BJ (cell line): ENCODE results near the gene PEX14. TPM values are rescaled to one million over a fixed set of nuclear protein-coding genes. Genes with fewer than 3 reads are reported as not detected.

ENCODE experiments used
- CTCF ChIA-PET: fragments of 350-600 bp; formaldehyde crosslinking; extraction: SDS; loops from one replicate; lab custom pipeline; 2021; ENCODE audit warnings: antibody characterized with exemption, inconsistent platforms; lab: Yijun Ruan, JAX
- POLR2A ChIA-PET: fragments of 300-600 bp; sonication (Branson Sonifier 250); formaldehyde crosslinking; extraction: SDS; loops from one replicate; lab custom pipeline; 2021; ENCODE audit warnings: antibody characterized with exemption; lab: Charles Lee
- DNase-seq: peaks from one replicate; pipeline ENCODE4 v3.0.0-alpha.2; 2011; ENCODE audit warnings: low read depth
- H3K27me3 ChIP-seq: 2 replicates; pipeline ENCODE4 v1.6.0; 2011; ENCODE audit warnings: low read length; ENCODE audit not compliant: control insufficient read depth, insufficient read depth
- H3K36me3 ChIP-seq: 2 replicates; pipeline ENCODE4 v1.5.1; 2011; ENCODE audit warnings: low read length; ENCODE audit not compliant: control insufficient read depth, insufficient read depth
- H3K4me3 ChIP-seq: 2 replicates; pipeline ENCODE4 v1.5.1; 2011; ENCODE audit warnings: low read depth, mild to moderate bottlenecking, control low read depth, low read length
- CTCF ChIP-seq: IDR thresholded peaks from 2 replicates; pipeline ENCODE4 v1.5.1; 2011; ENCODE audit warnings: low read depth, mild to moderate bottlenecking, control low read depth, inconsistent platforms, low read length, moderate library complexity; ENCODE audit not compliant: insufficient read depth
- polyA plus RNA-seq: library from polyadenylated mRNA; depleted of rRNA; stranded (reverse); fragments of >200 nt; gene quantifications from 2 replicates; pipeline ENCODE4 v1.2.3, GENCODE V29; 2011

The PEX14 gene
- polyA plus RNA-seq, 1 experiment = 10.1 TPM

DNA sequence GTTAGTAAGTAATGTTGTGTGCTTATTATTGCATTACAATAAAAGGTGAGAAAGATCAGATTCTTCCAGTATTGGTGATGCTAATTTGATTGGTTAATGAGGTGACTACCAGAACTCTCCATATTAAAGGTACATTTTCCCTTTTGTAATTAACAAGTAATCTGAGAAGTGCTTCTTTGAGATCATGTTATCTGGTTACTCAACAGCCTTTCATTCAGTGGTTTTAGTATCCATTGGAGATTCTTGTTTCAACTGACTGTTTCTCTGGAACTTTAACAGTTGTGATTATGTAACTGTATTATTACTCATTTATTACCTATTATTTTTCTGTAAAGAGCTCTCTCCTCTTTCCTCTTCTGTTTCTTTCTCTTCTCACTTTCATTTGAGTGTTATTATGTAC is 86.7 kb downstream of the PEX14 start:
- DNase-seq = no peak
- H3K36me3 ChIP-seq = no peaks in the 10 kb centered on the region
- POLR2A ChIA-PET = no interaction called here
- H3K4me3 ChIP-seq = no peak overlapping the region
- CTCF ChIA-PET = interaction anchor here (0.6 to 0.7 kb wide), 2 partner anchors 12 to 793 kb away, joined by 3 read pairs; no protein-coding TSS in a partner anchor
- no peaks in the 10 kb centered on the region for H3K27me3 ChIP-seq
- no peak for TF ChIP-seq CTCF

DNA sequence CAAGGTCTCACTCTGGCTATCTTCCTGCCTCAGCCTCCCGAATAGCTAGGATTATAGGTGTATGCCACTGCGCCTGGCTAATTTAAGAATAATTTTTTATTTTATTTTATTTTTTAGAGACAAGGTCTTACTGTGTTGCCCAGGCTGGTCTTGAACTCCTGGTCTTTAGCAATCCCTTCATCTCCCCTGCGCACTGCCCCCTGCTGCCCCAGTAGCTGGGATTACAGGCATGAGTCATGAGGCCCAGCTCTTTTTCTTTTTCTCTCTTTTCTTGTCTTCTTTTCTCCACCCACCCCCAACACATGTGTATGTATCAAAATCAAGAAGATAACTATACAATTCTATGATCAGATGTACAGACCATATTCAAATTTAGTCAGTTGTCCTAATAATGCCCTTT is 87.2 kb downstream of the PEX14 start:
- TF ChIP-seq CTCF = peak; percentile 23; the same call in 1 of the 2 replicates
- POLR2A ChIA-PET = no interaction called here
- no peaks in the 10 kb centered on the region for H3K27me3 ChIP-seq
- DNase-seq = no peak
- H3K4me3 ChIP-seq = no peak overlapping the region
- CTCF ChIA-PET = interaction anchor here (0.6 to 0.7 kb wide), 2 partner anchors 13 to 792 kb away, joined by 3 read pairs; no protein-coding TSS in a partner anchor
- H3K36me3 ChIP-seq = no peaks in the 10 kb centered on the region

GRCh38 chr1:10564063-10564462 is 89.3 kb downstream of the PEX14 start:
- no peaks in the 10 kb centered on the region for H3K27me3 ChIP-seq
- DNase-seq = no peak
- TF ChIP-seq CTCF = no peak
- no peaks in the 10 kb centered on the region for H3K36me3 ChIP-seq
- ChIA-PET CTCF (no interaction called here), POLR2A (no interaction called here)
- H3K4me3 ChIP-seq = no peak overlapping the region

DNA sequence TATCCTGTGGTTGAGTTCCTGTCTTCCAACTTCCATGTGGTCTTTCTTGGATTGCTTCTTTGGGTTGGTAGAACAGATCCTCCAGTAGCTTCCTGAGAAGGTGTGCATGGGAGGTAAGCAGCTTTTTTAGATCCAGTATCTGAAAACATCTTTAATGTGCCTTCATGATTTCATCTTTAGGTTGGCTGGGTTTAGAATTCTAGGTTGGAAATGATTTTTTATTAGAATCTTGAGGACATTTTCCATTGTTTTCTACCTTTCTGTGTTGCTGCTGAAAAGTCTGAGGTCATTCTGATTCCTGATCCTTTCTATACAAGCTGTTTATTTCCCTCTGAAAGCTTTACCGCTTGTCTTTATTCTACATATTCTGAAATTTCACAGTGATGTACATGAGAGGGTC is 94.8 kb downstream of the PEX14 start:
- ChIA-PET POLR2A (interaction anchor here (0.6 kb wide), 1 partner anchor 17 kb away, joined by 3 read pairs; no protein-coding TSS in a partner anchor), CTCF (no interaction called here)
- no peak overlapping the region for H3K4me3 ChIP-seq

GRCh38 chr1:10575616-10576015 is 100.9 kb downstream of the PEX14 start:
- ChIA-PET POLR2A (no interaction called here), CTCF (interaction anchor here (1.2 to 1.4 kb wide), 3 partner anchors 10 to 31 kb away, joined by 3 to 4 read pairs (median 4); no protein-coding TSS in a partner anchor)
- H3K36me3 ChIP-seq = no peaks in the 10 kb centered on the region
- peak; percentile 51 for DNase-seq
- no peak for TF ChIP-seq CTCF
- H3K27me3 ChIP-seq = no peaks in the 10 kb centered on the region
- H3K4me3 ChIP-seq = no peak overlapping the region

More for the DNA sequence above, 94.8 kb downstream of the PEX14 start:
- no peaks in the 10 kb centered on the region for H3K36me3 ChIP-seq
- DNase-seq = no peak
- no peaks in the 10 kb centered on the region for H3K27me3 ChIP-seq
- no peak for TF ChIP-seq CTCF
